ENCODE data around the gene NUP214.
"Not testable (repeated sequence)": the region's sequence is repeated elsewhere in the genome, so short reads cannot be mapped to it uniquely, and the experiment has no call there.

The NUP214 gene

GRCh38 chr9:131104016-131104740, 21.2 kb upstream of the NUP214 start:
- Histone ChIP-seq H3K4me3 (ENCODE audit: low read length in 2 of 2) (no peak overlapping the region), H3K27ac (ENCODE audit: low read depth in 2 of 2, low read length in 2 of 2) (no peak overlapping the region), H3K4me1 (ENCODE audit: control insufficient read depth in 2 of 2, insufficient read depth in 2 of 2, low read length in 2 of 2) (peaks cover 0 to 2% of the 10 kb centered on the region in 2 donors), H3K9me3 (ENCODE audit: control insufficient read depth in 2 of 2, low read length in 2 of 2) (no peaks in the 10 kb centered on the region), H3K27me3 (ENCODE audit: control insufficient read depth in 2 of 2, insufficient read depth in 2 of 2, low read length in 2 of 2) (no peaks in the 10 kb centered on the region), H3K36me3 (ENCODE audit: control insufficient read depth in 2 of 2, insufficient read depth in 2 of 2, low read length in 2 of 2) (no peaks in the 10 kb centered on the region), H3K9ac (ENCODE audit: low read depth in 1 of 2, low read length in 2 of 2) (no peak overlapping the region)

DNA sequence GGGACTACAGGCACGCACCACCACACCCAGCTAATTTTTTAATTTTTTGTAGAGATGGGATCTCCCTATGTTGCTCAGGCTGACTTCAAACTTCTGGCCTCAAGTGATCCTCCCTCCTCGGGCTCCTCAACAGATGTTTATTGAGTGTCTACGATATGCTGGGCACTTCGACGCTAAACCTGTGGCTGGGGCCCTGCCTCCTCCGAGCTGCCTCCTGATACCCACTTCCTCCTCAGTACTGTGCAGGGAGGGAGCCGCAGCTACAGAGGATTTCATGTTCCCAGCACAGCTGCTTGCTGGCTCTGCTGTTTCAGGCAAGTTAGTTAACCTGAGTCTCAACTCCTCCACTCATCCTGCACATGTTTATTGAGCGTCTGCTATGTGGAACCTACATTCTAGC, 19.4 kb upstream of the NUP214 start:
- Histone ChIP-seq H3K27ac (ENCODE audit: low read depth in 2 of 2, low read length in 2 of 2) (no peak overlapping the region), H3K9ac (ENCODE audit: low read depth in 1 of 2, low read length in 2 of 2) (no peak overlapping the region), H3K4me3 (ENCODE audit: low read length in 2 of 2) (no peak overlapping the region), H3K4me1 (ENCODE audit: control insufficient read depth in 2 of 2, insufficient read depth in 2 of 2, low read length in 2 of 2) (peaks cover 0 to 2% of the 10 kb centered on the region in 2 donors), H3K27me3 (ENCODE audit: control insufficient read depth in 2 of 2, insufficient read depth in 2 of 2, low read length in 2 of 2) (no peaks in the 10 kb centered on the region), H3K36me3 (ENCODE audit: control insufficient read depth in 2 of 2, insufficient read depth in 2 of 2, low read length in 2 of 2) (no peaks in the 10 kb centered on the region), H3K9me3 (ENCODE audit: control insufficient read depth in 2 of 2, low read length in 2 of 2) (no peaks in the 10 kb centered on the region)

- no peaks in the 10 kb centered on the region for H3K36me3 ChIP-seq (ENCODE audit: control insufficient read depth in 2 of 2, insufficient read depth in 2 of 2, low read length in 2 of 2)
- H3K9ac ChIP-seq (ENCODE audit: low read depth in 1 of 2, low read length in 2 of 2) = no peak overlapping the region
- H3K9me3 ChIP-seq (ENCODE audit: control insufficient read depth in 2 of 2, low read length in 2 of 2) = no peaks in the 10 kb centered on the region
- no peak overlapping the region for H3K4me3 ChIP-seq (ENCODE audit: low read length in 2 of 2)
- H3K27ac ChIP-seq (ENCODE audit: low read depth in 2 of 2, low read length in 2 of 2) = no peak overlapping the region
- H3K4me1 ChIP-seq (ENCODE audit: control insufficient read depth in 2 of 2, insufficient read depth in 2 of 2, low read length in 2 of 2) = peaks cover 0 to 2% of the 10 kb centered on the region in 2 donors
- H3K27me3 ChIP-seq (ENCODE audit: control insufficient read depth in 2 of 2, insufficient read depth in 2 of 2, low read length in 2 of 2) = no peaks in the 10 kb centered on the region
Measured at GRCh38 chr9:131107760-131108159, 17.6 kb upstream of the NUP214 start.

- Histone ChIP-seq H3K9me3 (ENCODE audit: control insufficient read depth in 2 of 2, low read length in 2 of 2) (no peaks in the 10 kb centered on the region), H3K9ac (ENCODE audit: low read depth in 1 of 2, low read length in 2 of 2) (no peak overlapping the region), H3K27ac (ENCODE audit: low read depth in 2 of 2, low read length in 2 of 2) (no peak overlapping the region), H3K4me1 (ENCODE audit: control insufficient read depth in 2 of 2, insufficient read depth in 2 of 2, low read length in 2 of 2) (no peaks in the 10 kb centered on the region), H3K36me3 (ENCODE audit: control insufficient read depth in 2 of 2, insufficient read depth in 2 of 2, low read length in 2 of 2) (no peaks in the 10 kb centered on the region), H3K27me3 (ENCODE audit: control insufficient read depth in 2 of 2, insufficient read depth in 2 of 2, low read length in 2 of 2) (no peaks in the 10 kb centered on the region), H3K4me3 (ENCODE audit: low read length in 2 of 2) (no peak overlapping the region)
Measured at GRCh38 chr9:131111186-131111853, 14.1 kb upstream of the NUP214 start.

- Histone ChIP-seq H3K4me1 (ENCODE audit: control insufficient read depth in 2 of 2, insufficient read depth in 2 of 2, low read length in 2 of 2) (no peaks in the 10 kb centered on the region), H3K9me3 (ENCODE audit: control insufficient read depth in 2 of 2, low read length in 2 of 2) (no peaks in the 10 kb centered on the region), H3K27ac (ENCODE audit: low read depth in 2 of 2, low read length in 2 of 2) (no peak overlapping the region), H3K36me3 (ENCODE audit: control insufficient read depth in 2 of 2, insufficient read depth in 2 of 2, low read length in 2 of 2) (no peaks in the 10 kb centered on the region), H3K4me3 (ENCODE audit: low read length in 2 of 2) (no peak overlapping the region), H3K9ac (ENCODE audit: low read depth in 1 of 2, low read length in 2 of 2) (no peak overlapping the region), H3K27me3 (ENCODE audit: control insufficient read depth in 2 of 2, insufficient read depth in 2 of 2, low read length in 2 of 2) (no peaks in the 10 kb centered on the region)
Measured at GRCh38 chr9:131111854-131112311, 13.5 kb upstream of the NUP214 start.

DNA sequence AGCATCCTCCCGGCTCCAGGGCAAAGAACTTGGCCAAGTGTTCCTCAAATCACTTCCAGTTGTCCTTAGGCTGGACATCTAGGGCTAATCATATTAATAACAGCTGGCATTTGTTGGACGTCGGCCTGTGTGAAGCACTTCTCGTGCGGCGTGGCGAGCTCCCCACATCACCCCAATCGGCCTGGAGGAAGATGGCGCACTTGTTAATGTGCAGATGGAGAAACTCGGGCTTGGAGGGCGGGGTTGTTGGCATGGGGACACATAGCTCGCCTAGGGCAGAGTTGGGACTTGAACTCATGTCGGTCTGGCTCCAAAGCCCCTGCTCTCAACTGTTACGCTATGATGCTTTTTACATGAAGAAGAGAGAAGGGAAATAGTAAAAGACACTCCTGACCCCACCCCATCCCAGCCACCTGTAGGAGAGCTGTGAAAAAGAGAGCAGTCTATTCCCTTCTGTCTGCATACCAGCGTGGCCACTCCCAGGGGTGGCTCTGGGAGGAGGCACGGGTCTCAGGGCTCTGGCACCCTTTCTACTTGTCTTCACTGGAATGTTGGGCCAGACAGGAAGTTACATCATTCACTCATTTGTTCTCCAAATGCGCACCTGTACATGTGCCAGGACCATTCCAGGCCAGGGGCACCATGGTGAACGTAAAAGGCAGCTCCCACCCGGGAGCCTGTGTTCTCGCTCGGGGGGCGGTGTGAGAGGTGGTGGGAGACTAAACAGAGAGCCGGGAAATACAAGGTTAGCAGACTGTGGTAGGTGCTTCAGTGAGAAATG, 12.8 kb upstream of the NUP214 start:
- no peaks in the 10 kb centered on the region for H3K27me3 ChIP-seq (ENCODE audit: control insufficient read depth in 2 of 2, insufficient read depth in 2 of 2, low read length in 2 of 2)
- H3K9ac ChIP-seq (ENCODE audit: low read depth in 1 of 2, low read length in 2 of 2) = no peak overlapping the region
- H3K4me3 ChIP-seq (ENCODE audit: low read length in 2 of 2) = no peak overlapping the region
- no peaks in the 10 kb centered on the region for H3K9me3 ChIP-seq (ENCODE audit: control insufficient read depth in 2 of 2, low read length in 2 of 2)
- H3K4me1 ChIP-seq (ENCODE audit: control insufficient read depth in 2 of 2, insufficient read depth in 2 of 2, low read length in 2 of 2) = no peaks in the 10 kb centered on the region
- no peaks in the 10 kb centered on the region for H3K36me3 ChIP-seq (ENCODE audit: control insufficient read depth in 2 of 2, insufficient read depth in 2 of 2, low read length in 2 of 2)
- no peak overlapping the region for H3K27ac ChIP-seq (ENCODE audit: low read depth in 2 of 2, low read length in 2 of 2)

GRCh38 chr9:131113655-131114054, 11.7 kb upstream of the NUP214 start:
- no peaks in the 10 kb centered on the region for H3K9me3 ChIP-seq (ENCODE audit: control insufficient read depth in 2 of 2, low read length in 2 of 2)
- no peak overlapping the region for H3K27ac ChIP-seq (ENCODE audit: low read depth in 2 of 2, low read length in 2 of 2)
- H3K36me3 ChIP-seq (ENCODE audit: control insufficient read depth in 2 of 2, insufficient read depth in 2 of 2, low read length in 2 of 2) = no peaks in the 10 kb centered on the region
- H3K4me1 ChIP-seq (ENCODE audit: control insufficient read depth in 2 of 2, insufficient read depth in 2 of 2, low read length in 2 of 2) = no peaks in the 10 kb centered on the region
- H3K9ac ChIP-seq (ENCODE audit: low read depth in 1 of 2, low read length in 2 of 2) = no peak overlapping the region
- H3K27me3 ChIP-seq (ENCODE audit: control insufficient read depth in 2 of 2, insufficient read depth in 2 of 2, low read length in 2 of 2) = no peaks in the 10 kb centered on the region
- H3K4me3 ChIP-seq (ENCODE audit: low read length in 2 of 2) = no peak overlapping the region

GRCh38 chr9:131114084-131114535, 11.3 kb upstream of the NUP214 start:
- H3K27me3 ChIP-seq (ENCODE audit: control insufficient read depth in 2 of 2, insufficient read depth in 2 of 2, low read length in 2 of 2) = no peaks in the 10 kb centered on the region
- H3K4me1 ChIP-seq (ENCODE audit: control insufficient read depth in 2 of 2, insufficient read depth in 2 of 2, low read length in 2 of 2) = no peaks in the 10 kb centered on the region
- no peak overlapping the region for H3K27ac ChIP-seq (ENCODE audit: low read depth in 2 of 2, low read length in 2 of 2)
- no peak overlapping the region for H3K9ac ChIP-seq (ENCODE audit: low read depth in 1 of 2, low read length in 2 of 2)
- no peak overlapping the region for H3K4me3 ChIP-seq (ENCODE audit: low read length in 2 of 2)
- no peaks in the 10 kb centered on the region for H3K9me3 ChIP-seq (ENCODE audit: control insufficient read depth in 2 of 2, low read length in 2 of 2)
- no peaks in the 10 kb centered on the region for H3K36me3 ChIP-seq (ENCODE audit: control insufficient read depth in 2 of 2, insufficient read depth in 2 of 2, low read length in 2 of 2)

DNA sequence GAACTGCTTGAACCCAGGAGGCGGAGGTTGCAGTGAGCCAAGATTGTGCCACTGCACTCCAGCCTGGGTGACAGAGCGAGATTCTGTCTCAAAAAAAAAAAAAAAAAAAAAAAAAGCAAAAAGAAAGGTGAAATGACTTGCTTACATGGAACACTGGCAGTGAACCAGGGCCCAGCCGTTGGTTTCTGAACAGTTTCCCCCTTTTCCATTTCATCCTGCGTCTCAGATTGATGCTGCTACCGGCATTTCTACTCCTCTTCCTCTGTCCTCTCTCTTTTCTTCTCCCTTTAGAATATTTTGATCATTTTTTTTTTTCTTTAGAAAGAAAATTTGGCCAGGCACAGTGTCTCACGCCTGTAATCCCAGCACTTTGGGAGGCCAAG, 10.0 kb upstream of the NUP214 start:
- H3K27me3 ChIP-seq (ENCODE audit: control insufficient read depth in 2 of 2, insufficient read depth in 2 of 2, low read length in 2 of 2); H3K27ac ChIP-seq (ENCODE audit: low read depth in 2 of 2, low read length in 2 of 2): not testable (repeated sequence)

More for the DNA sequence above, 10.0 kb upstream of the NUP214 start:
- H3K4me1 ChIP-seq (ENCODE audit: control insufficient read depth in 2 of 2, insufficient read depth in 2 of 2, low read length in 2 of 2); H3K9me3 ChIP-seq (ENCODE audit: control insufficient read depth in 2 of 2, low read length in 2 of 2); H3K9ac ChIP-seq (ENCODE audit: low read depth in 1 of 2, low read length in 2 of 2); H3K4me3 ChIP-seq (ENCODE audit: low read length in 2 of 2); H3K36me3 ChIP-seq (ENCODE audit: control insufficient read depth in 2 of 2, insufficient read depth in 2 of 2, low read length in 2 of 2): not testable (repeated sequence)

All from mucosa of rectum (tissue), 2 donors.